GM23248 (cell line): Measurements from ENCODE around the gene EFCAB8. TPM values are rescaled to one million over a fixed set of nuclear protein-coding genes. Genes with fewer than 3 reads are reported as not detected.

Experiments used
- DNase-seq: peaks from one replicate; pipeline ENCODE4 v3.0.0-alpha.2; 2015
- H2AFZ ChIP-seq: fragments of 200-600 bp; sonication (generic); 2 replicates; pipeline ENCODE4 v1.6.1; 2016; ENCODE audit warnings: antibody characterized with exemption
- H3F3A ChIP-seq: fragments of 200-600 bp; sonication (generic); 2 replicates; pipeline ENCODE4 v1.6.1; 2016; ENCODE audit warnings: mild to moderate bottlenecking, antibody characterized with exemption, mixed run types; ENCODE audit not compliant: insufficient read depth
- H3K27ac ChIP-seq: fragments of 200-600 bp; sonication (generic); 2 replicates; pipeline ENCODE4 v1.5.1; 2016; ENCODE audit warnings: mild to moderate bottlenecking
- H3K27me3 ChIP-seq: fragments of 200-600 bp; sonication (generic); replicated peaks from 2 replicates; pipeline ENCODE4 v1.6.1; 2016; ENCODE audit warnings: mild to moderate bottlenecking; ENCODE audit not compliant: insufficient read depth
- H3K36me3 ChIP-seq: fragments of 200-600 bp; sonication (generic); 2 replicates; pipeline ENCODE4 v1.6.1; 2016; ENCODE audit warnings: low read depth, mild to moderate bottlenecking
- H3K4me1 ChIP-seq: fragments of 200-600 bp; sonication (generic); 2 replicates; pipeline ENCODE4 v1.6.1; 2016; ENCODE audit warnings: mild to moderate bottlenecking; ENCODE audit not compliant: insufficient read depth
- H3K4me2 ChIP-seq: fragments of 200-600 bp; sonication (generic); one replicate; pipeline ENCODE4 v1.6.1; 2016; ENCODE audit warnings: mild to moderate bottlenecking; ENCODE audit not compliant: unreplicated experiment
- H3K4me3 ChIP-seq: fragments of 200-600 bp; sonication (generic); 2 replicates; pipeline ENCODE4 v1.5.1; 2016; ENCODE audit warnings: mild to moderate bottlenecking
- H3K79me2 ChIP-seq: fragments of 200-600 bp; sonication (generic); 2 replicates; pipeline ENCODE4 v1.6.1; 2016; ENCODE audit warnings: mild to moderate bottlenecking; ENCODE audit not compliant: insufficient read depth
- H3K9ac ChIP-seq: fragments of 200-600 bp; sonication (generic); 2 replicates; pipeline ENCODE4 v1.6.1; 2016; ENCODE audit warnings: mild to moderate bottlenecking
- H3K9me2 ChIP-seq: fragments of 200-600 bp; sonication (generic); 2 replicates; pipeline ENCODE4 v1.6.1; 2016; ENCODE audit warnings: mixed run types, mild to moderate bottlenecking, moderate library complexity; ENCODE audit not compliant: insufficient read depth
- H3K9me3 ChIP-seq: fragments of 200-600 bp; sonication (generic); one replicate; pipeline ENCODE4 v1.6.1; 2017; ENCODE audit warnings: low read depth
- H4K20me1 ChIP-seq: fragments of 200-600 bp; sonication (generic); 2 replicates; pipeline ENCODE4 v1.6.0; 2016; ENCODE audit not compliant: insufficient read depth
- EZH2 ChIP-seq: fragments of 200-600 bp; sonication (generic); IDR thresholded peaks from 2 replicates; pipeline ENCODE4 v1.6.1; 2018; ENCODE audit warnings: antibody characterized with exemption, mild to moderate bottlenecking; ENCODE audit not compliant: insufficient read depth, poor library complexity, severe bottlenecking
- EZH2phosphoT487 ChIP-seq: fragments of 200-600 bp; sonication (generic); IDR thresholded peaks from 2 replicates; pipeline ENCODE4 v1.6.1; 2018; ENCODE audit warnings: antibody characterized with exemption, moderate library complexity, mild to moderate bottlenecking, low read depth; ENCODE audit not compliant: insufficient read depth
- WGBS, 2 experiments: methylation state at CpG; one replicate each; pipeline ENCODE4 v1.1.6; 2015 to 2017; ENCODE audit warnings: low lambda C conversion rate in 2 of 2, low coverage in 1 of 2; ENCODE audit errors: missing lambda C conversion rate in 2 of 2; 5-methylcytosine and 5-hydroxymethylcytosine counted together
- in situ Hi-C: fragments of 300-500 bp; cut with MboI; formaldehyde crosslinking; loops from 2 replicates; pipeline ENCODE4 v1.15.0; 2020
- polyA plus RNA-seq: library from polyadenylated mRNA; unstranded; fragments of >200 nt; fragmentation: Nextera tagmentation; extraction: Ambion mirVana; gene quantifications from 2 replicates; pipeline ENCODE4 v1.2.1, GENCODE V29; 2016
- total RNA-seq: library from RNA; depleted of rRNA; stranded (reverse); fragments of >200 nt; shearing (Covaris generic); gene quantifications from 2 replicates; pipeline ENCODE4 v1.2.3, GENCODE V29; 2014

Gene EFCAB8
- total and polyA plus RNA-seq, 2 experiments from 2014 or later: not detected

DNA sequence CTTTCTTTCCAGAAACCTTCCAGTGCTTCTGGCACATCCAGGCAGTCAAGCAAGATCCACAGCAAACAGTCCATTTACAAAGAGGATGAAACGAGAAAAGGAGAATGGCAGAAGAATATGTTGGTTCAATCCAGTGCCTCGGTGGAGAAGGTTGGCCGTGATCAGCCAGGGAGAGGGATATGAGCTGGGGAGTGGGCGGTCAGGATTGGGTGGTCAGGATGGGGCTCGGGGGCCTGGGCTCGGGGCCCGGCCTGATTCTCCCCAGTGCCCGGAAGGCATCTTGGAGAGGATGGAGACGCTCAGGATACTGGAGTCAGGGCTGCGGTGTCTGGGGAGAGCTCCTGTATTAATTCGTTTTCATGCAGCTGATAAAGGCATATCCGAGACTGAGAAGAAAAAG, 61.3 kb downstream of the EFCAB8 start:
- no peaks in the 10 kb centered on the region for H3K9me3 ChIP-seq
- H2AFZ ChIP-seq: no peak overlapping the region
- H3K79me2 ChIP-seq: no peaks in the 10 kb centered on the region
- in situ Hi-C loops: no loop called here
- H3F3A ChIP-seq: no peaks in the 10 kb centered on the region
- WGBS, 2 experiments: 50 to 59% methylated on average over 4 to 12 of the region's 12 CpGs
- no peak for TF ChIP-seq EZH2
- no peak for TF ChIP-seq EZH2phosphoT487
- H3K9me2 ChIP-seq: no peaks in the 10 kb centered on the region
- H3K36me3 ChIP-seq: no peaks in the 10 kb centered on the region
- peaks cover 5% of the 10 kb centered on the region; the same call in 1 of the 2 replicates for H3K27me3 ChIP-seq
- no peaks in the 10 kb centered on the region for H4K20me1 ChIP-seq
- no peak overlapping the region for H3K4me2 ChIP-seq
- no peak overlapping the region for H3K27ac ChIP-seq
- no peak overlapping the region for H3K4me3 ChIP-seq
- no peaks in the 10 kb centered on the region for H3K4me1 ChIP-seq
- no peak overlapping the region for H3K9ac ChIP-seq
- DNase-seq: no peak

DNA sequence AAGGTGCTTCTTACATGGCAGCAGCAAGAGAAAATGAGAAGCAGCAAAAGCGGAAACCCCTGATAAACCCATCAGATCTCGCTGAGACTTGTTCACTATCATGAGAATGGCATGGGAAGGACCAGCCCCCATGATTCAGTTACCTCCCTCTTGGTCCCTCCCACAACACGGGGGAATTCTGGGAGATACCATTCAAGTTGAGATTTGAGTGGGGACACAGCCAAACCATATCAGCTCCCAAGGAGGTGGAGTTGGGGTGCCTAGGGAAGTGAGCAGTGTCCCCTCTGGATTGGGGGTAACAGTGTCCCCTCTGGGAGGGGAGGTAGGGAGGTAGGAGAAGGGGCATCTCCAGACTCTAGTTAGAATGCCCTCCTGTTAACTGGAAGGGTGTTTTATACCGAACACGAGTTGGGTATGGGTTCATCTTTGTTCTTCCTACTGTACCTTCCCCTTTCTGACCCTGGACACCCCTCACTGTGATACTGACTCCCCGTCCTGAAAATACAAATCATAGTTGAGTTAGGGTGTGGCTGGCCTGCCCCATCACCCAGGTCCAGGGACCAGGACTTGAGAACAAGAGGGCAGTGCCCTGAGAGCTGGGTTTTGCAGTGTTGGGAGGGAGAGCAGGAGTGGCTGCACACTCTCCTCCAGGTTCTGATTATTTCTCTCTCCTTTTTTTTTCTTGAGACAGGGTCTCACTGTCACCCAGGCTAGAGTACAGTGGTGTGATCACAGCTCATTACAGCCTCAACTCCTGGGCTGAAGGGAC, 62.0 kb downstream of the EFCAB8 start:
- Histone ChIP-seq H3K9me2 (no peaks in the 10 kb centered on the region), H2AFZ (no peak overlapping the region), H3K9ac (no peak overlapping the region), H3F3A (no peaks in the 10 kb centered on the region), H3K4me2 (no peak overlapping the region), H3K27ac (no peak overlapping the region), H3K4me3 (no peak overlapping the region), H3K79me2 (no peaks in the 10 kb centered on the region), H4K20me1 (no peaks in the 10 kb centered on the region), H3K36me3 (no peaks in the 10 kb centered on the region), H3K4me1 (no peaks in the 10 kb centered on the region), H3K9me3 (no peaks in the 10 kb centered on the region), H3K27me3 (peaks cover 5% of the 10 kb centered on the region; the same call in 1 of the 2 replicates)
- DNase-seq: no peak
- 48 to 63% methylated on average over 6 of the region's 6 CpGs for WGBS, 2 experiments
- in situ Hi-C loops: no loop called here
- TF ChIP-seq EZH2phosphoT487 (no peak), EZH2 (no peak)

DNA sequence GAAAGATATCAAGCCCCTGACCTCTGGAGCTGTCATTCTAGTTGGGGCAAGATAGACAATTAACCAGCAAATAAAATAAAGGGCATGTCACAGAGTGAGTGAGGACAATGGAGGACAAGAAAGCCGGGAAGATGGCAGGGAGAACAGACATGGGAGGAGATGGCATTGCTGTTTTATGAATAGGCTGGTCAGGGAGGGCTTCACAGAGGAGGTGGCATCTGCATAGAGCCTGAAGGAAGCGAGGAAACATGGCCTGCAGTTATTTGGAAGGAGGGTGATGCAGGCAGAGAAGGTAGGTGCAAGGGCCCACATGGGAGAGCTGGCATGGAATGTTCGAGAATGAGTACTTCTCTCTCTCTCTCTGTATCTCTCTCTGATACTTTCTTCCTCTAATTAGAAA, 63.7 kb downstream of the EFCAB8 start:
- H3K27ac ChIP-seq: no peak overlapping the region
- no peaks in the 10 kb centered on the region for H4K20me1 ChIP-seq
- no peaks in the 10 kb centered on the region for H3K79me2 ChIP-seq
- no peak overlapping the region for H2AFZ ChIP-seq
- in situ Hi-C loops: no loop called here
- H3K4me2 ChIP-seq: no peak overlapping the region
- no peak overlapping the region for H3K4me3 ChIP-seq
- H3K9me2 ChIP-seq: no peaks in the 10 kb centered on the region
- no peaks in the 10 kb centered on the region for H3F3A ChIP-seq
- H3K27me3 ChIP-seq: peaks cover 5% of the 10 kb centered on the region; the same call in 1 of the 2 replicates
- TF ChIP-seq EZH2phosphoT487: no peak
- no peak for TF ChIP-seq EZH2
- DNase-seq: no peak
- 23 to 36% methylated on average over 3 of the region's 3 CpGs for WGBS, 2 experiments
- H3K36me3 ChIP-seq: no peaks in the 10 kb centered on the region
- no peaks in the 10 kb centered on the region for H3K4me1 ChIP-seq
- H3K9ac ChIP-seq: no peak overlapping the region
- no peaks in the 10 kb centered on the region for H3K9me3 ChIP-seq

DNA sequence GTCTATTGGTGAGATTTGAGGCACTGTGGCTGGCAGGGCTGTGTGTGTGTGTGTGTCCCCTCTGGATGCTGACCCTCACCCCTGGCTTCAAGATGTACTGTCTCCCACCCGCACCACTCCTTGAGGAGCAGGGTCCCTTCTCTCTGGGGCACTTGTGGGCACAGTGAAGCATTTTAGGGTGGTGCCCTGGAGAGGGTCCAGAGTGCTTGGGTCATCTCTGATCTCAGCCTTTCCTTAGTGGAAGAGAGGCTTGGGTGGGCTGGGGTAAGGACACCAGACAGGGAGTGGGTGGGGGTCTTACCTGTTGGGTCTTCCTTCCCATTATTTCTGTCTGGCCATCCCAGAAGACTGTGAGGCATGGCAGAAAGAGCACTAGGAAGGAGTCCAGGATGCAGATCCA, 66.1 kb downstream of the EFCAB8 start:
- peaks cover 12% of the 10 kb centered on the region; the same call in 1 of the 2 replicates for H3K27me3 ChIP-seq
- H3K4me2 ChIP-seq: no peak overlapping the region
- H3K36me3 ChIP-seq: no peaks in the 10 kb centered on the region
- H3K4me1 ChIP-seq: no peaks in the 10 kb centered on the region
- no peaks in the 10 kb centered on the region for H3K9me2 ChIP-seq
- H3K27ac ChIP-seq: no peak overlapping the region
- TF ChIP-seq EZH2 (no peak), EZH2phosphoT487 (no peak)
- no peak for DNase-seq
- H2AFZ ChIP-seq: no peak overlapping the region
- WGBS, 2 experiments: 50% methylated on average over 1 of the region's 1 CpG
- in situ Hi-C loops: no loop called here
- H3K9me3 ChIP-seq: no peaks in the 10 kb centered on the region
- no peak overlapping the region for H3K4me3 ChIP-seq
- no peaks in the 10 kb centered on the region for H3K79me2 ChIP-seq
- no peaks in the 10 kb centered on the region for H3F3A ChIP-seq
- H3K9ac ChIP-seq: no peak overlapping the region
- no peaks in the 10 kb centered on the region for H4K20me1 ChIP-seq
